Esophagus (tissue), 2 donors: Measurements from ENCODE around the gene ZNF771. TPM values are rescaled to one million over a fixed set of nuclear protein-coding genes. Genes with fewer than 3 reads are reported as not detected.

Experiments
- H3K27ac ChIP-seq, 2 donors: one replicate each; pipeline ENCODE4 v1.5.1; 2013; ENCODE audit warnings: low read depth in 2 of 2, mild to moderate bottlenecking in 2 of 2, inconsistent platforms in 1 of 2, low read length in 1 of 2, moderate library complexity in 1 of 2
- H3K27me3 ChIP-seq, 2 donors: one replicate each; pipeline ENCODE4 v1.6.1; 2013; ENCODE audit warnings: low read length in 2 of 2, control low read depth in 1 of 2, mild to moderate bottlenecking in 1 of 2; ENCODE audit not compliant: insufficient read depth in 2 of 2, control insufficient read depth in 1 of 2
- H3K36me3 ChIP-seq, 2 donors: one replicate each; pipeline ENCODE4 v1.6.1; 2013; ENCODE audit warnings: low read length in 1 of 2; ENCODE audit not compliant: control insufficient read depth in 2 of 2, insufficient read depth in 2 of 2
- H3K4me1 ChIP-seq, 2 donors: one replicate each; pipeline ENCODE4 v1.6.1; 2013; ENCODE audit warnings: low read length in 1 of 2; ENCODE audit not compliant: control insufficient read depth in 2 of 2, insufficient read depth in 2 of 2
- H3K4me3 ChIP-seq, 2 donors: one replicate each; pipeline ENCODE4 v1.5.1; 2013; ENCODE audit warnings: low read length in 2 of 2, mild to moderate bottlenecking in 2 of 2, low read depth in 1 of 2, moderate library complexity in 1 of 2
- H3K9me3 ChIP-seq, 2 donors: one replicate each; pipeline ENCODE4 v1.6.1; 2013; ENCODE audit warnings: mild to moderate bottlenecking in 2 of 2, low read depth in 1 of 2, low read length in 1 of 2, moderate library complexity in 1 of 2; ENCODE audit not compliant: control insufficient read depth in 2 of 2, insufficient read depth in 1 of 2
- WGBS, 2 donors: extraction: QIAGEN DNeasy Blood & Tissue Kit; methylation state at CpG; one replicate each; pipeline ENCODE4 v1.1.7; 2013; 5-methylcytosine and 5-hydroxymethylcytosine counted together
- polyA plus RNA-seq, 2 donors: library from polyadenylated mRNA; stranded (reverse); fragments of 200-250 nt; gene quantifications; one replicate each; pipeline ENCODE4 v1.2.3, GENCODE V29; 2013
- donor health status: healthy with polysubstance abuse.
- donor health status: Bipolar disorder and iron deficiency.

The ZNF771 gene
- polyA plus RNA-seq, 2 donors = 2.2 to 4.7 TPM

DNA sequence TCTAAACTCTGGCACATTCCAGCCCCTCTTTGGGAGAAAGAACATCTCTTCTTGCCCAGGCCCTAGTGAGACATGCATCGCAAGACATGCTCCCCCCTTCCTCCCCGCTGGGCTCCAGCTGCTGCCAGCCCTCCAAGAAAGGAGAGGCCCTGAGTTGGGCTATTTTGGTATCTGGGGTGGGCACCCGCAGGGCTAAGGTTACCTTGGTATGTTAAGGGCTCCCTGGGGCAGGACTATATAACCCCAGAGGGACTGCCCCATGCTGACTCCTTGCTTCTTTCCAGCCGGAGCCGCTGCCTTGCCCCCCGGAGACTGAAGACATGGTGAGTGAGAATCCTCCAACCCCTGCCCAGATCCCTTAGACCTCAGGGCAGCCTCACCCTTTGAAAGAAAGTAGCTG, 32.9 kb upstream of the ZNF771 start, which contains the start of gene MYL11:
Gene MYL11 (plus strand): TSS at position 265 of the 400 bp plus-strand sequence. CDS start 56 bp downstream, at position 321.
- peaks cover 4 to 8% of the 10 kb centered on the region in 2 donors for H3K4me1 ChIP-seq
- no peak within 1 kb of the TSS for H3K27ac ChIP-seq
- H3K9me3 ChIP-seq = no peaks in the 10 kb centered on the region
- WGBS, 2 donors = 88 to 91% methylated on average over 6 of the region's 6 CpGs
- no peaks in the 10 kb centered on the region for H3K36me3 ChIP-seq
- no peaks in the 10 kb centered on the region for H3K27me3 ChIP-seq
- H3K4me3 ChIP-seq = no peak within 1 kb of the TSS

DNA sequence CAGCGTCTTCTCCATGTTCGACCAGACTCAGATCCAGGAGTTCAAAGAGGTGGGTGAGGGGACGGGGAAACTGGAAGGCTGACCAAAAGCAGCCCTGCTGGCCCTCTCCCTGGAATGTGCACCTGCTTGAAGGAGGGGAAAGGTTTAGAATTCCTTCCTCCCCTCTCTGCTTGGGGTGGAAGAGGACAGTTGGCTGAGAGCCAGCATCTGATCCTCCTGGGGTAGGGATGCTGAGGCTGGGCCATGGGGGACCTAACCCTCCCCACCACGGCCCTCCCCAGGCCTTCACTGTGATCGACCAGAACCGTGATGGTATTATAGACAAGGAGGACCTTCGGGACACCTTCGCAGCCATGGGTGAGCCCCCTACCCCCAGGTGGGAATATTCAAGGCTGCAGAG, 31.5 kb upstream of the ZNF771 start:
- Histone ChIP-seq H3K27me3 (no peaks in the 10 kb centered on the region), H3K27ac (no peak overlapping the region), H3K9me3 (no peaks in the 10 kb centered on the region), H3K4me1 (peaks cover 4 to 8% of the 10 kb centered on the region in 2 donors), H3K4me3 (no peak overlapping the region), H3K36me3 (no peaks in the 10 kb centered on the region)
- WGBS, 2 donors = 89 to 92% methylated on average over 7 to 8 of the region's 8 CpGs

DNA sequence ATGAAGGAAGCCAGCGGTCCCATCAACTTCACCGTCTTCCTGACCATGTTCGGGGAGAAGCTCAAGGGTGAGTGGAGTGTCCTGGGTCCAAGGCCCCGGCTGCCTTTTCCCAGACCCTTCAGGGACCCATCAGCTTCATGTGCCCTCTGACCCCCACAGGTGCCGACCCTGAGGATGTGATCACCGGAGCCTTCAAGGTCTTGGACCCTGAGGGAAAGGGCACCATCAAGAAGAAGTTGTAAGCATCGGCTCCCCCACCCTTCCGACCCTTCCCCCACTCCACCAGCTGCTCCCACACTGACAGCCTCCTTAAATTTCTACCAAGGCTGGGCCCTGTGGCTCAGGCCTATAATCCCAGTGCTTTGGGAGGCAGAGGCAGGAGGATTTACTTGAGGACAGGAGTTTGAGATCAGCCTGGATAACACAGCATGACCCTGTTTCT, 30.9 kb upstream of the ZNF771 start:
- Histone ChIP-seq H3K4me3 (no peak overlapping the region), H3K4me1 (peaks cover 4 to 8% of the 10 kb centered on the region in 2 donors), H3K27me3 (no peaks in the 10 kb centered on the region), H3K36me3 (no peaks in the 10 kb centered on the region), H3K9me3 (no peaks in the 10 kb centered on the region), H3K27ac (peak overlapping the region in 1 of 2 donors; percentile 16)
- WGBS, 2 donors = 89 to 90% methylated on average over 8 of the region's 8 CpGs

DNA sequence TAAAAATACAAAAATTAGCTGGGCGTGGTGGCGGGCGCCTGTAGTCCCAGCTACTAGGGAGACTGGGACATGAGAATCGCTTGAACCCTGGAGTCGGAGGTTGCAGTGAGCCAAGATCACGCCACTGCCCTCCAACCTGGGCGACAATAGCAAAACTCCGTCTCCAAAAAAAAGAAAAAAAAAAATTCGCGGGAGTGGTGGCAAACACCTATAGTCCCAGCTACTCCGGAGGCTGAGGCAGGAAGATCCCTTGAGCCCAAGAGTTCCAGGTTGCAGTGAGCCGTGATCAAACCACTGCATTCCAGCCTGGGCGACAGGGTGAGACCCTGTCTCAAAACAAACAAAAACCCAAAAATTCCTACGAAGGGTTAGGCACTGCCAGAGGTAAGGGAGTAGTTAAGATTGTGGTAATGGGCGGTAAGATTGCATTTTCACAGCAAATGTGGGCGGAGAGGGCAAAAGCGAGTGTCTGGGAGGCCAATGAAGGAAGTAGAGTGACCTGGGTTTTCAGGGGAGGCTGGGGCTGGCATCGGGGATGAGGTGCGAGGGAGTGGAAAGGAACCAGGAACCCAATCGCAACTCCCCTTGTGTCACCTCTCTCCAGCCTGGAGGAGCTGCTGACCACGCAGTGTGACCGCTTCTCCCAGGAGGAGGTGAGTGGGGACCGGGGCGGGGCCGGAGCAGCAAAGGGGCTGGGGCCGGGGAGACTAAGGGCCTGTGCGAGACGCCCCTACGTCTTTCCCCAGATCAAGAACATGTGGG, 30.2 kb upstream of the ZNF771 start:
- 30 to 33% methylated on average over 29 of the region's 29 CpGs for WGBS, 2 donors
- Histone ChIP-seq H3K27me3 (no peaks in the 10 kb centered on the region), H3K36me3 (no peaks in the 10 kb centered on the region), H3K27ac (peak overlapping the region; percentile 100), H3K4me1 (peaks cover 4 to 8% of the 10 kb centered on the region in 2 donors), H3K9me3 (no peaks in the 10 kb centered on the region), H3K4me3 (peak overlapping the region; percentile 55 to 73)

DNA sequence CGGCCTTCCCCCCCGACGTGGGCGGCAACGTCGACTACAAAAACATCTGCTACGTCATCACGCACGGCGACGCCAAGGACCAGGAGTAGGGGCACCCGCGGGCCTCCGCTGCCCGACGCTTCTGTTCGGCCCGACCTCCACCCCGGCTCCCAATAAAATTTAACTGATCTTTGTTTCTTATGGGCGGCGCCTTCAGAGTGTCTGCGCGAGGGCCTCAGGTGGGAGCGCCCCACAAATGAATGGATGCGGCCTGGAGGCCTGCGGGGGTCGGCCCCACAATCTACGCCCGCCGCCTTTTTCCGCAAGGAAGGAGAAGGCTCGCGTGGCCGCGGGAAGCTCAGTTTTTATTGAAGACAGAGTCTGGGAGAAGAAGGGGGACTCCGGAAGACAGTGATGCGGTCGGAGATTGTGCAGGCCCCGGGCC, 29.6 kb upstream of the ZNF771 start:
- H3K27me3 ChIP-seq = no peaks in the 10 kb centered on the region

DNA sequence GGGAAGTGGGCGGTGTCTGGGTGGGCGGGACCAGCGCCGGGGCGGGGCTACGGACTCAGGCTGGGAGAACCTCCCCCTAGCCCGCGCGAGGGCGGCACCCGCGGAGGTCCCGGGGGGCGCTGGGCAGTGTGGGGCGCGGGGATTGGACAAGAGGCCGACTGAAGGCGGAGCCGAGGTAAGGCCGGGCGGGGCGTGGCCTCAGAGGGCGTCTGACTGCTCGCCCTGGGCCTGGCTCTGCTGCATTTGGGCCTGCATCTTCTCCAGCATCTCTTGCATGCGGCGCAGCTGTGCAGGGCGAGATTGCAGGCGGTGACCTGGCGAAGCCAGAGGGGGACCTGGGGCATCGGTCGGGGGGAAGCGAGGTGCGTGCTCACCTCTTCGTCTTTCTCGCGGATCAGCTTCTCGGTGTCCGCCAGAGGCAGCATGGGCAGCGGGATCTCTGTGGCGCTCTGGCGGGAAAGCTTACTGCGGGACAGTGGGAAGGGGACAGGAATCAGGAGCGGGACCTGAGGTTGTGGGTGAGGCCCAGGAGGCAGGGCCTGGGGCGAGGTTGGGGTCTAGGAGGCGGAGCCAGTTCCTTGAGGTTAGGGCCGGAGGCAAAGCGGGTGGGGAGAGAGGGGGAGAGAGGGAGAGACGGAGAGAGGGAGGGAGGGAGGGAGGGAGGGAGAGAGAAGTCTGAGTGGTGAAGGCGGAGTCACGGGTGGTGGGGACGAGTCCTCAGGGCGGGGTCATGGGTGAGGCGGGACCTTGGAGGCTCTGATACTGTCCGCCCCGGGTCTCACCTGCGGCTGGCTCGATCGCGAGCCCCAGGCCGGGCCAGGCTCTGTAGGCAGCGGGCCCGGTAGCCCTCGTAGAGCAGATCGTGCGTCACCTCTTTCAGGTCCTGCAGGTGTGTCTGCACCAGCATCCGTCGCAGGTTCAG, 28.9 kb upstream of the ZNF771 start:
- Histone ChIP-seq H3K36me3 (no peaks in the 10 kb centered on the region), H3K9me3 (no peaks in the 10 kb centered on the region), H3K27ac (peak overlapping the region; percentile 100), H3K4me1 (peaks cover 4 to 8% of the 10 kb centered on the region in 2 donors), H3K4me3 (peak overlapping the region; percentile 58 to 73), H3K27me3 (no peaks in the 10 kb centered on the region)
- WGBS, 2 donors = 1% methylated on average over 51 to 67 of the region's 67 CpGs

More for the DNA sequence above, 29.6 kb upstream of the ZNF771 start:
- peaks cover 4 to 8% of the 10 kb centered on the region in 2 donors for H3K4me1 ChIP-seq
- H3K36me3 ChIP-seq = no peaks in the 10 kb centered on the region
- H3K9me3 ChIP-seq = no peaks in the 10 kb centered on the region
- peak overlapping the region; percentile 100 for H3K27ac ChIP-seq
- peak overlapping the region; percentile 55 to 73 for H3K4me3 ChIP-seq
- WGBS, 2 donors = 0 to 1% methylated on average over 39 of the region's 39 CpGs

DNA sequence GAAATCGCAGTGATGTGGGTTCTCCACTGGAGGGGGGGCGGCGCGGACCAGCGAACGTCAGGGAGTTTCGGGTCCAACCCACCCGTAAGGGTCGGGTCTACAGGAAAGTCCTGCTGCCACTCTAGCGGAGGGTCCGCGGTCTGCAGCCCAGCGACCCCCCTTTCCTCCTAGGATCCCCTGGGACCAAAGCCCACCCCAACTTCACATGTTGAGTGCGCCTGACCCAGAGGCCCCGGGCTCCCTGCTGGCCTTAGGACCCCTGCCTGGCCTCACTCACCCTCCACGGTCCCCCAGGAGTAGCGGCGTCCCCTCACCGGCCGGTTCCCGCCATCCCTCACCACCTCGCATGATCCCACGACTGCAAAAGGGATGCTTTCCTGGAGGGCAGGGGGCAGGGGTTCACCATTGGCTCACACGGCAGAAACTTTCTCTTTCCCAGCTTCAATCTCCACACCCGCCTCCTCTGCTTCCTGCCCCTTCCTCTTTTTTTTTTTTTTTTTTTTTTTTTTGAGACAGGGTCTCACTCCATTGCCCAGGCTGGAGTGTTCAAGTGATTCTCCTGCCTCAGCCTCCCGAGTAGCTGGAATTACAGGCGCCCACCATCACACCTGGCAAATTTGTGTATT, 28.1 kb upstream of the ZNF771 start:
- Histone ChIP-seq H3K27me3 (no peaks in the 10 kb centered on the region), H3K36me3 (no peaks in the 10 kb centered on the region), H3K9me3 (no peaks in the 10 kb centered on the region), H3K27ac (peak overlapping the region; percentile 100), H3K4me1 (peaks cover 4 to 8% of the 10 kb centered on the region in 2 donors), H3K4me3 (peak overlapping the region; percentile 58 to 73)
- WGBS, 2 donors = 23 to 30% methylated on average over 27 of the region's 27 CpGs

DNA sequence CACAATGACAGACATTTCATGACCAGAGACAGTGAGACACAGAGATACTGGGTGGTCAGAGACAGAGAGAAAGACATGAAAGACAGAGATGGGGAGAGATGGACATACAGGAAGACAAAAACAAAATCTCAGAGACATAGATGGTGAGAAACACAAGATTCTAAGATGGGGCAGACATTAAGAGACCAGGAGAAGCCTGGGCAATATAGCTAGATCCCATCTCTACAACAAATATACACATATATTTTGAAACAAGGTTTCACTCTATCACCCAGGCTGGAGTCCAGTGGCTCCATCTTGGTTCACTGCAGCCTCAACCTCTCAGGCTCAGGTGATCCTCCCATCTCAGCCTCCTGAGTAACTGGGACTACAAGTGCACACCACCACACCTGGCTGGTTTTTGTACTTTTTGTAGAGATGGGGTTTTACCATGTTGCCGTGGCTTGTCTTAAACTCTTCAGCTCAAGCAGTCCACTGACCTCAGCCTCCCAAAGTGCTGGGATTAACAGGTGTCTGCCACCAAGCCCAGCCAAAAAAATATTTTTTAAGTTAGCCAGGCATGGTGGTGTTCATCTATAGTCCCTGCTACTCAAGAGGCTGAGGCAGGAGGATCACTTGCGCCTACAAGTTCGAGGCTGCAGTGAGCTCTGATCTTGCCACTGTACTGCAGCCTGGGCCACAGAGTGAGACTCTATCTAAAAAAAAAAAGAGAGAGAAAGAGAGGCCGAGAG, 27.2 kb upstream of the ZNF771 start:
- Histone ChIP-seq H3K27ac (no peak overlapping the region), H3K4me3 (no peak overlapping the region), H3K4me1 (peaks cover 4 to 8% of the 10 kb centered on the region in 2 donors), H3K9me3 (no peaks in the 10 kb centered on the region), H3K36me3 (no peaks in the 10 kb centered on the region), H3K27me3 (no peaks in the 10 kb centered on the region)
- 91 to 94% methylated on average over 4 of the region's 4 CpGs for WGBS, 2 donors
